ENCODE results near the gene XCL2. TPM values are rescaled to one million over a fixed set of nuclear protein-coding genes. Genes with fewer than 3 reads are reported as not detected.

XCL2 gene
- total and polyA plus RNA-seq, 2 donors, result 6.1 to 15.4 TPM

DNA sequence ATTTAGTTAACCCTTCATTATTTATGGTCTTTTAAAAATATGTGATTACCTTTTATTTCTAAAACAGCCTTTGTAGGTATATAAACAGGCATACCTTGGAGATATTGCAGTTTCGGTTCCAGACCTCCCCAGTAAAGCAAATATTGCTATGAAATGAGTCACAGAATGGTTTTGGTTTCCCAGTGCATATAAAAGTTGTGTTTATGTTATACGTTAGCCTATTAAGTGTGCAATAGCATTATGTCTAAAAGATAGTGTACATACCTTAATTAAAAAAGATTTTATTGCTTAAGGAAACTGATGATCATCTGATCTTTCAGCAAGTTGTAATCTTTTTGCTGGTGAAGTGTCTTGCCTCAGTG is 44.1 kb downstream of the XCL2 start:
- Histone ChIP-seq H3K36me3 (ENCODE audit: control insufficient read depth in 2 of 2, insufficient read depth in 2 of 2, low read length in 1 of 2) (no peaks in the 10 kb centered on the region), H3K9me3 (ENCODE audit: control insufficient read depth in 2 of 2, insufficient read depth in 1 of 2, low read length in 1 of 2) (no peaks in the 10 kb centered on the region), H3K4me1 (ENCODE audit: control insufficient read depth in 2 of 2, insufficient read depth in 2 of 2, low read length in 2 of 2) (peaks cover 0 to 5% of the 10 kb centered on the region in 2 donors), H3K27ac (ENCODE audit: low read depth in 1 of 2, low read length in 1 of 2) (no peak overlapping the region), H3K4me3 (ENCODE audit: low read length in 2 of 2) (no peak overlapping the region), H3K27me3 (ENCODE audit: control insufficient read depth in 2 of 2, insufficient read depth in 1 of 2, low read length in 1 of 2) (no peaks in the 10 kb centered on the region)
- 95% methylated on average over 2 of the region's 2 CpGs for WGBS
- no peak for DNase-seq (ENCODE audit: low read depth in 6 of 9, low spot score in 9 of 9)

DNA sequence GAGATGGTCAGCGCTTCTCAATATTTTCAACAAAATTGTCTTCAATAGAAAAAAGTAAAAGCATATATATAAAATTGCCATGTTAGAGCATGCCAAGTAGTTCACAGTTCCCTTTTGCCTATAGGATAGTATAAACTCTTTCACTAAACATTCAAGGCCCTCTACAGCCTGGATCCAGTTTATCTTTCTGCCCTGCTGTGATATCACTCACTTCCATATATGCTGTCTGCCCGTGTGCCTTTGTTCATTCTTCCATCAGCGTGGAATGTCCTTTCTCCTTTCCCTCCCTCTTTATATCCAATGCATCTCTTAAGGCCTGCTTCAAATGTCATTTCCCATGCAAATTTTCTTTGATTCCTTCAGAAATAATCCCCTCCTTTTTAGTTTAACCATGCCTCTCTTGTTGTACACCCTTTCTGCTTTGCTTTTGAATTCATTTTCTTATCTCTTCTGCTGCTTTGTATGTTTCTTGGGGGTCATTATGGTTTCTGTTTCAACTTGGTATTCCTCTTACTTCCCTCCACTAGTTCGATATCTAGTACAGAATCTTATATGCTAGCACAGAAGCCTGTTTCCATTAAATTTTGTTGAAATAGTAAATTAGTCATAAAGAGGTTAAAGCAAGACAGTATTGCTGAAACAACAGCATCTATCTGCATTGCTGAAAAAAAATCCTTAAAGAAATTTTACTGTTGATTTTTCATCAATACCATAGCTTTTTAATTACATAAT is 44.7 kb downstream of the XCL2 start:
- H3K9me3 ChIP-seq (ENCODE audit: control insufficient read depth in 2 of 2, insufficient read depth in 1 of 2, low read length in 1 of 2), result no peaks in the 10 kb centered on the region
- H3K27ac ChIP-seq (ENCODE audit: low read depth in 1 of 2, low read length in 1 of 2), result no peak overlapping the region
- H3K4me3 ChIP-seq (ENCODE audit: low read length in 2 of 2), result no peak overlapping the region
- WGBS, result 98% methylated on average over 4 of the region's 4 CpGs
- H3K36me3 ChIP-seq (ENCODE audit: control insufficient read depth in 2 of 2, insufficient read depth in 2 of 2, low read length in 1 of 2), result no peaks in the 10 kb centered on the region
- no peak for DNase-seq (ENCODE audit: low read depth in 6 of 9, low spot score in 9 of 9)
- no peaks in the 10 kb centered on the region for H3K27me3 ChIP-seq (ENCODE audit: control insufficient read depth in 2 of 2, insufficient read depth in 1 of 2, low read length in 1 of 2)
- H3K4me1 ChIP-seq (ENCODE audit: control insufficient read depth in 2 of 2, insufficient read depth in 2 of 2, low read length in 2 of 2), result no peaks in the 10 kb centered on the region

DNA sequence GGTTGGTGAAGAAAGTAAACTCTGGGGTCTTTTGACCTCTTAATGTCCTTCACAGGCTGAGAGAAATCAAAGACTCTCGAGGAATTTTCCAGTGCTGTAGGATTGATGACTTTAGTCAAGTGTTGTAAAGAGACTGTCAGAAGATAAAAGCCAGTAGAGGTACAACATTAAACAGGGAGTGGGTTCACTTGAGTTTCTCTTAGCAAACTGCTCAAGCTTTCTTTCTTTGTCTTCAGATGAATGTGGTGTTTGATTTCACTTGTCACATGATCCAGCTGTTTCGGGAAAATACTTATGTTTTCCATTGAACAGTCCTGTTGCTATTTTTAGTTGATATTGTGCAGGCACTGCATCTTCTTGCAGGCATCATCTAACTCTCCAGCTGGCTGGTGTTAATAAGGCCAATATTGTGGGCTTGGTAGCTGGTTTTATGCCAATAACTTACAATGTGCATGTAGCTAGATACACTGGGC is 45.6 kb downstream of the XCL2 start:
- no peak for DNase-seq (ENCODE audit: low read depth in 6 of 9, low spot score in 9 of 9)
- H3K27ac ChIP-seq (ENCODE audit: low read depth in 1 of 2, low read length in 1 of 2), result no peak overlapping the region

DNA sequence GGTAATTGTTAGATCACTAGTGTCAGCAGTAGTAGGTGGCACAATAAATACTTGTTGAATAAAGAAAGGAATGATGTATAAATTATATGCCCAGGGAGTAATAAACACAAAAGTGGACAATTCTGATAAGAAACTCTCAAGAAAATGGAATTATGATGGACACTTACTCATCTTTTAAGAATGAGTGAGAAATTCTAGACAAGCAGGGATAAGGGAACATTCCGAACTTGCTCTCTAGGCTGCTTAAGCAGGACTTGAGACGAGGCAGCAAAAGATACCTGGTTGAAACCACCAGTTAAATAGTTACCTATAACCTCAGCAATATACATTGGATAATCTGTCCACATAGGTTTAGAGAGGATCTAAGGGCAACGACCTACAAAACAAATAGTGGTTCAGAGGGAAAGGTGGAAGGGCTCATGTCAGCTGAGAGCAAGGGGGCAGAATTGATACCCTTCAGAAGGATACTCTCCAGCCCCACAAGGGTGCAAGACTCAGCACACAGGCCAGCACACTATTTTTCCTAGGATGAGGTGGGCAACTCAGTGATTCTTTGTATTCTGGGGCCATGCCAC is 46.3 kb downstream of the XCL2 start:
- Histone ChIP-seq H3K4me1 (ENCODE audit: control insufficient read depth in 2 of 2, insufficient read depth in 2 of 2, low read length in 2 of 2) (no peaks in the 10 kb centered on the region), H3K9me3 (ENCODE audit: control insufficient read depth in 2 of 2, insufficient read depth in 1 of 2, low read length in 1 of 2) (no peaks in the 10 kb centered on the region), H3K27ac (ENCODE audit: low read depth in 1 of 2, low read length in 1 of 2) (no peak overlapping the region), H3K27me3 (ENCODE audit: control insufficient read depth in 2 of 2, insufficient read depth in 1 of 2, low read length in 1 of 2) (no peaks in the 10 kb centered on the region), H3K4me3 (ENCODE audit: low read length in 2 of 2) (no peak overlapping the region), H3K36me3 (ENCODE audit: control insufficient read depth in 2 of 2, insufficient read depth in 2 of 2, low read length in 1 of 2) (no peaks in the 10 kb centered on the region)
- DNase-seq (ENCODE audit: low read depth in 6 of 9, low spot score in 9 of 9), result no peak
- WGBS, result 97% methylated on average over 3 of the region's 3 CpGs

More for the DNA sequence above, 45.6 kb downstream of the XCL2 start:
- H3K9me3 ChIP-seq (ENCODE audit: control insufficient read depth in 2 of 2, insufficient read depth in 1 of 2, low read length in 1 of 2), result no peaks in the 10 kb centered on the region
- no peaks in the 10 kb centered on the region for H3K4me1 ChIP-seq (ENCODE audit: control insufficient read depth in 2 of 2, insufficient read depth in 2 of 2, low read length in 2 of 2)
- 90% methylated on average over 2 of the region's 2 CpGs for WGBS
- H3K36me3 ChIP-seq (ENCODE audit: control insufficient read depth in 2 of 2, insufficient read depth in 2 of 2, low read length in 1 of 2), result no peaks in the 10 kb centered on the region
- no peak overlapping the region for H3K4me3 ChIP-seq (ENCODE audit: low read length in 2 of 2)
- no peaks in the 10 kb centered on the region for H3K27me3 ChIP-seq (ENCODE audit: control insufficient read depth in 2 of 2, insufficient read depth in 1 of 2, low read length in 1 of 2)

DNA sequence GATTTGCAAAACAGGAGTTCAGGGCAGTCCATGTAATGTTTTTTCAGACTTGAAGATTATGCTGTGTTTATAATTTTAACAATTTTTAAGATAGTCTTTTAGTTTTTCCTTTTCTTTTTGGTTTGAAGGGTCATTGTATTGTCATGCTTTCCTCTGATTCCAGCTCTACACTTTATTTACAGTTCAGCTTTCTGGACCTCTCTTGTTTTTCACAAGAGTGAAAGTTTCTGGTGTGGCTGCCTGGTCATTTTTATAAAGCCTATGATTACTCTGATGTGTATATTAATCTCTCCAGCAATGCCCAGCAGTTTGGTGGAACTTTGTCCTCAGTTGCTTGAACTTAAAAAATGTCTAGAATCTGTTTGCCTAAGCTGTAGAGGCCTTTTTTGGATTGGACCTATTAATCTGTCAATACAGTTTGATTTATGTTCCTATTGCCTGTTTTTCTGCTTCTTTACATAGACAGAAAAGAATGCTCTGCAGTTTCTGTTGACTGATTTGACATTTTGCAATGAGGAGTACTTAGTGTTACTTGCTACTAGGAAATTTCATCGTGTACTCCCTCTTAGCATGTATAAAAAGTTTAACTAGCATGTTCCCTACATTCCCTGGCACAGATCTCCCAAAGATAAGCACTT is 52.2 kb downstream of the XCL2 start:
- no peaks in the 10 kb centered on the region for H3K36me3 ChIP-seq (ENCODE audit: control insufficient read depth in 2 of 2, insufficient read depth in 2 of 2, low read length in 1 of 2)
- WGBS, result 93% methylated on average over 1 of the region's 1 CpG
- no peaks in the 10 kb centered on the region for H3K9me3 ChIP-seq (ENCODE audit: control insufficient read depth in 2 of 2, insufficient read depth in 1 of 2, low read length in 1 of 2)
- no peak overlapping the region for H3K27ac ChIP-seq (ENCODE audit: low read depth in 1 of 2, low read length in 1 of 2)
- no peaks in the 10 kb centered on the region for H3K4me1 ChIP-seq (ENCODE audit: control insufficient read depth in 2 of 2, insufficient read depth in 2 of 2, low read length in 2 of 2)
- H3K4me3 ChIP-seq (ENCODE audit: low read length in 2 of 2), result no peak overlapping the region
- no peak for DNase-seq (ENCODE audit: low read depth in 6 of 9, low spot score in 9 of 9)
- no peaks in the 10 kb centered on the region for H3K27me3 ChIP-seq (ENCODE audit: control insufficient read depth in 2 of 2, insufficient read depth in 1 of 2, low read length in 1 of 2)

Other genes with a start within 250 kb of the XCL2 start
- 10.7 TPM for gene XCL1, start 32.6 kb upstream of the XCL2 start, total RNA-seq
- 4.9 TPM for gene XCL1, start 32.6 kb upstream of the XCL2 start, polyA plus RNA-seq
- 8.9 TPM for gene DPT, start 185.2 kb upstream of the XCL2 start, total RNA-seq
- 21.5 TPM for gene DPT, start 185.2 kb upstream of the XCL2 start, polyA plus RNA-seq

Measured in thymus (tissue), 11 donors.